ENCODE data around the gene SLC35F1. TPM values are rescaled to one million over a fixed set of nuclear protein-coding genes. Genes with fewer than 3 reads are reported as not detected.
"Not testable (repeated sequence)": the region's sequence is repeated elsewhere in the genome, so short reads cannot be mapped to it uniquely, and the experiment has no call there.

SLC35F1 gene
- total RNA-seq, 1 donor from 2014 or later, result not detected

GRCh38 chr6:117958536-117958935 lies 51.5 kb downstream of the SLC35F1 start:
- TF ChIP-seq CTCF (IDR thresholded peaks at IDR 0.05), result no peak
- intact Hi-C loops (cut with DNase I), result no loop called here
- H3K27me3 ChIP-seq, result no peaks in the 10 kb centered on the region

GRCh38 chr6:117960877-117961276 lies 53.8 kb downstream of the SLC35F1 start:
- TF ChIP-seq CTCF (IDR thresholded peaks at IDR 0.05), result no peak
- Histone ChIP-seq H3K27ac (no peak overlapping the region), H3K4me3 (no peak overlapping the region), H3K4me1 (no peaks in the 10 kb centered on the region), H3K9me3 (no peaks in the 10 kb centered on the region), H3K27me3 (no peaks in the 10 kb centered on the region), H3K36me3 (no peaks in the 10 kb centered on the region)
- no peak for DNase-seq (ENCODE audit: low spot score in 2 of 2)
- intact Hi-C loops (cut with DNase I), result no loop called here

More at GRCh38 chr6:117958536-117958935, 51.5 kb downstream of the SLC35F1 start:
- H3K4me1 ChIP-seq, result no peaks in the 10 kb centered on the region
- no peak overlapping the region for H3K27ac ChIP-seq
- H3K9me3 ChIP-seq, result no peaks in the 10 kb centered on the region
- H3K36me3 ChIP-seq, result no peaks in the 10 kb centered on the region
- no peak for DNase-seq (ENCODE audit: low spot score in 2 of 2)
- H3K4me3 ChIP-seq, result no peak overlapping the region

- no peaks in the 10 kb centered on the region for H3K27me3 ChIP-seq
- H3K9me3 ChIP-seq, result no peaks in the 10 kb centered on the region
- intact Hi-C loops (cut with DNase I), result no loop called here
- no peak for TF ChIP-seq CTCF (IDR thresholded peaks at IDR 0.05)
- no peak overlapping the region for H3K27ac ChIP-seq
- H3K4me1 ChIP-seq, result no peaks in the 10 kb centered on the region
- no peaks in the 10 kb centered on the region for H3K36me3 ChIP-seq
- H3K4me3 ChIP-seq, result no peak overlapping the region
- no peak for DNase-seq (ENCODE audit: low spot score in 2 of 2)
Measured at GRCh38 chr6:117961301-117961700, 54.2 kb downstream of the SLC35F1 start.

- H3K27me3 ChIP-seq; H3K9me3 ChIP-seq; H3K27ac ChIP-seq; intact Hi-C loops (cut with DNase I); DNase-seq (ENCODE audit: low spot score in 2 of 2); H3K36me3 ChIP-seq; H3K4me1 ChIP-seq; H3K4me3 ChIP-seq: not testable (repeated sequence)
Measured at GRCh38 chr6:117965763-117966162, 58.7 kb downstream of the SLC35F1 start.

GRCh38 chr6:117971637-117972036 lies 64.6 kb downstream of the SLC35F1 start:
- H3K9me3 ChIP-seq, result no peaks in the 10 kb centered on the region
- no peak overlapping the region for H3K4me3 ChIP-seq
- no peaks in the 10 kb centered on the region for H3K4me1 ChIP-seq
- no peak for TF ChIP-seq CTCF (IDR thresholded peaks at IDR 0.05)
- DNase-seq (ENCODE audit: low spot score in 2 of 2), result no peak
- H3K36me3 ChIP-seq, result no peaks in the 10 kb centered on the region
- no peak overlapping the region for H3K27ac ChIP-seq
- intact Hi-C loops (cut with DNase I), result no loop called here
- H3K27me3 ChIP-seq, result no peaks in the 10 kb centered on the region

GRCh38 chr6:117974914-117975627 lies 68.0 kb downstream of the SLC35F1 start:
- Histone ChIP-seq H3K36me3 (no peaks in the 10 kb centered on the region), H3K4me3 (no peak overlapping the region), H3K4me1 (no peaks in the 10 kb centered on the region), H3K27me3 (no peaks in the 10 kb centered on the region), H3K9me3 (no peaks in the 10 kb centered on the region), H3K27ac (no peak overlapping the region)
- no peak for DNase-seq (ENCODE audit: low spot score in 2 of 2)
- TF ChIP-seq CTCF (IDR thresholded peaks at IDR 0.05), result no peak
- intact Hi-C loops (cut with DNase I), result no loop called here
